ENCODE data around the gene MKLN1.
"Not testable (repeated sequence)": the region's sequence is repeated elsewhere in the genome, so short reads cannot be mapped to it uniquely, and the experiment has no call there.

MKLN1 gene

GRCh38 chr7:131320603-131321002 lies 7.1 kb upstream of the MKLN1 start:
- DNase-seq = no peak

- DNase-seq = peak; percentile 31 to 77 (median 58)
Measured at GRCh38 chr7:131321656-131322055, 6.0 kb upstream of the MKLN1 start.

DNA sequence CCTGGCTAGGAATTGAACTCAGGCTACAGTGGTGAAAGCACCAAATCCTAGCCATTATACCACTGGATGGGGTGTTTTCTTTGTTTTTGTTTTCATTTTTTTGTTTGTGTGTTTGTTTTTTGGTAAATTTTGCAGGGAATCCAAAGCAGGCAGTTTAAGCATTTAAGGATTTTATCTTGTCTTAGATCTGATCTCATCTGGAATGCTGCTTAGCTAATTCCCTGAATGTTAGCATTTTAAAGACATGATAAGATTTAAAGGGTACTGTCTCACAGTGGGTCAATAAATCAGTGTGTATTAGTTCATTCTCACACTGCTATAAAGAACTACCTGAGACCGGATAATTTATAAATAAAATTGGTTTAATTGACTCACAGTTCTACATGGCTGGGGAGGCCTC lies 5.6 kb upstream of the MKLN1 start:
- DNase-seq = no peak

GRCh38 chr7:131322861-131323260 lies 4.8 kb upstream of the MKLN1 start:
- peak in 2 of 4 experiments; percentile 31 to 41 for DNase-seq

- peak; percentile 24 to 62 (median 40) for DNase-seq
Measured at GRCh38 chr7:131325179-131325840, 2.4 kb upstream of the MKLN1 start.

DNA sequence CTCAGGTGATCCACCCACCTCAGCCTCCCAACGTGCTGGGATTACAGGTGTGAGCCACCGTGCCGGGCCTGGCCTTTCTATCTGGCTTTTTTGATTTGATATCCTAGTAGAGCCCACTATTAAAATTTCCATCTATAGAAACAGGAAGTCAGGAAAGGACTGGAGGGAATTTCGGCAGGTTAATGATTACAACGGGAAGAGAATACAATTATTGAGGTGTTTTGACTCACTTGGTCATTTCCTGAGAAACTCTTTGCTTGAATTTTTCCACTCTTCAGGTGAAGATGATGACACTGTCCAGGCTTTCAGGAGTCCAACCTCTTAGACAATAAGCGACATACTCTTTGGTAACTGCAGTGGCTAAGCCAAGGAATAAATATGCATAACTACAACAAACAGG lies 1.1 kb upstream of the MKLN1 start:
- DNase-seq = no peak

DNA sequence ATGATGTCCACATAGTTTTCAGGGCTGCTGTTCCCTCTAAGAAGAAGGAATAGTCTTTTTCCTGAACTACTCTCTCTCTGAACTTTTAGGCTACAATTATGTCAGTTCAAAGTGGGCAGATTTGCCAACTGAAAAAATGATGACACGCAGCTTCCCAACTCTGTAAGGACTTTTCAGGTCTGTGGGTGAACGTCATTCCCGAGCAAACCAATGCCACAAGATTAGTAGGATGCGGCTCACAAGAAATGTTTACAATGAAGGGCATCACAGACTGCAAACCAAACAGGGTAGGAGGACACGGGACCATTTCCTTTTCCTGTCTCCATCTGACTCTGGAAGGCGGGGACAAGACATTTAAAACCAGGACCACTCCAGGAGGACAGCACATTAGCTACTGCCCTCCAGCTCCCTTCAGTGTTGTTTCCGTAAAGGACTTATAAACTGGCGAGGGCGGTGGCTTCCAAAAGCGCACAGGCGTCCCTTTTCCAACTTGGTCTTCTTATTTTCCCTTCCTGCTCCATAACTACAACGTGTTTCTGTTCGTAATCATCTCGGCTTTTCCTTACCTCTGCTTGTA lies 539 bp upstream of the MKLN1 start:
- peak; percentile 69 to 89 (median 72) for DNase-seq

DNA sequence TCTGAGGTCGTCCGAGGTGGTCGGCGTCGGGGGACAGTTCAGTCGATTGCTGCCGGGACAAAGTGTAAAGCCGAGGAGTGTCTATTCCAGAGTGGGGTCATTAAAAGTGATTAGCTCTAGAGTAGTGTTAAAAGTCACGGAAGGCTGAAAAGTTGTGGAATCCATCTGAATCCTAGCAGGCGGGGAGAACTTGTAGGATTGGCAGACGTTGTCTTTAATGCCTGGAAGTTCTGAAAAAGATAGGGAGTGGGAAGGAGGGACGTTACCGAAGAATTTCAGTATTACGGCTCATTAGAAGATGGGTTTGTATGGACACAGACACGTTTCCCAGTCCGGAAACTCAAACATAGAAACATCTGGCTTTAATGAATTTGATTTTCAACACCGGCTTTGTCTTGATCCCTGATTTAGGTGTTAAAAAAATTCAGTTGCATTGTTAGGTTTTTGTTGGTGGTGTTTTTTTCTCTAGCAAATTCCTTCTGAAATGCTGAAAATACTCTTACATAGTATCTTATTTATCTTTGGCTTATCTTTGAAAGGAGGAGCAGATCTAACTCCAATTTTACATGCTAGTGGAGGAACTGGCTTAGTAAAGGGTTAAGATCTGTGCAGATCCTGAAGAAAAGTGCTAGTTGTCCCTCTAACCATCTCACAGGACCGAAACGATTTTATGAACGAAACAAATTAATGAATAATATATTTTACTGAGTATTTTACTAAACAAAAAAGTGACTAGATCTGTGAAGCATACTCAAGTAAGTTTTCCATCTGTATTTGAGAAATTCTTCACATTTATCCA lies 900 bp downstream of the MKLN1 start:
- peak in 2 of 4 experiments; percentile 13 to 24 for DNase-seq

- no peak for DNase-seq
Measured at GRCh38 chr7:131329176-131329570, 1.5 kb downstream of the MKLN1 start.

DNA sequence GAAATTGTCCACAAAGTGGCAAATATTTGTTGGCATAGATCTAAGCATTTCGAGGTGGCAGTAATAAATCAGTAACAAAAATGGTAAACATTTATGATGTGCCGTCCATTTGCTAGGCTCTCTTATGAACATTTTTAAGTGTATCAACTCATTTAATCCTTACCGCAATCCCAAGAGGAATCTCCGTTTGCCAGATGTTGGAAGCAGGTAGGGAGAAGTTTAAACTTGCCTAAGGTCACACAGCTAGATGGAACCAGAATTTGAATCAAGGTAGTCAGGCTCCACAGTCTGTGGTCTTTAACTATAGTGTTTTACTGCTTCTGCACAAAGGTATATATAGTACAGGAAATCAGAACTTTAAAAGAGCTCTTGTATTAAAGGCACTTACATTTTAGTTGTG lies 2.6 kb downstream of the MKLN1 start:
- no peak for DNase-seq

DNA sequence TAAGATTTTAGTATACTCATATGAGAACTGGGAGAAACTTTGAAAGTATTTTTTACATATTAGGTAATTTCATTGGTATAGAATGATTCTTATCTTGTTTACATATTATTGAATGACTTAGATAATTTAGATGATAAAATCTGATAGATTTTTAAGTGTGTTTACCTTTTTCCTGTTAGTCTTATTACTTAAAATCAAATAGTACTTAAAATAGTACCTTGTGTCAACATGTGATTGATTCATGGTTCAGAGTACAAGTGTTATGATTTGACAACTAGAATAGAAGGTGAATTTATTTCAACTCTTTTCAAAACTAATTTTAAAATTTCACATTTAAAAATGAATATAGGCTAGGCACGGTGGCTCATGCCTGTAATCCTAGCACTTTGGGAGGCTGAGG lies 4.1 kb downstream of the MKLN1 start:
- DNase-seq = no peak

- not testable (repeated sequence) for DNase-seq
Measured at GRCh38 chr7:131332729-131333128, 5.1 kb downstream of the MKLN1 start.

DNA sequence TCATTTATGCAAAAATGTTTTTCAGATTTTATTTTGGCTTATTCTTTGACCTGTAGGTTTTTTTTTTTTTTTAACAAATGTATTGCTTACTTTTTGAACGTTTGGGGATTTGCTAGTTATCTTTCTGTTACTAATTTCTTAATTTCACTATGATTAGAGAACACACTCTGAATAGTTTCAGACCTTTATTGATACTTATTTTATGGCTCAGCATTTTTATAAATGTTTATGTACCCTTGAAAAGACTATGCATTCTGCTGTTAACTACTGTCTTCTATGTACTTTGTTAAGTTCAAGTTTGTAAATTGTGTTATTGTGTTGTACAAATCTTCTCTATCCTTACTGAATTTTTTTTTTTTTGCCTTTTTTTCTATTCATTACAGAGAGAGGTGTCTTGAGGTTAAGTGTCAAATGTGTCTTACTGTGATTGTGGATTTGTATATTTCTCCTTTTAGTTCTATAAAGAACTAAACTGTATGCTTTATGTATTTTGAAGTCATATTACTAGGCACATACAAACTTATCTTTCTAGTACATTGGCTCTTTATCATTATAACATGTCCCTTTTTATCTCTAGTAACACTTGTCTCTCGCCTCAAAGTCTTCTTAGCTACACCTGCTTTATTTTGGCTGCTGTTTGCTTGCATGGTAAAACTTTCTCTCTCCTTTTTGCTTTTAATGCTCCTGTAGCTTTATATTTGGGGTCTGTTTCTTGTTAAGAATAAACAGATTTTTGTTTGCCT lies 8.1 kb downstream of the MKLN1 start:
- DNase-seq = no peak

DNA sequence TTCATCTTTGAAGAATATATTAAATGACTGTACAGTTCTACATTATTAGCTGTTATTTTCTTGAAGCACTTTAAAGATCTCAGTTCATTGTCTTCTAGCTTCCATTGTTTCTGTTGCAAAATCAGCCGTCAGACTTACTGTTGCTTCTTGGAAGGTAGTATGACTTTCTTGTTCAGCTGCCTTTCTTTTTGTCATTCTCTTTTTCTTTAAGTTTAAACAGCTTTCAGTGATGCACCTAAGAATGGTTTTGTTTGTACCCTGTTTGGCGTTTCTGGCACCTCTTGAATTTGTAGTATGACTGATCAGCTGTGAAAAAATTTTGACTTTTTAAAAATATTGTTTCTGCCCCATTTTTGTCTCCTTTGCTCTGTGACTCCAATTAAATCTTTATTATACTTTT lies 9.3 kb downstream of the MKLN1 start:
- peak in 2 of 4 experiments; percentile 36 to 47 for DNase-seq

- DNase-seq = no peak
Measured at GRCh38 chr7:131338173-131338572, 10.5 kb downstream of the MKLN1 start.

DNA sequence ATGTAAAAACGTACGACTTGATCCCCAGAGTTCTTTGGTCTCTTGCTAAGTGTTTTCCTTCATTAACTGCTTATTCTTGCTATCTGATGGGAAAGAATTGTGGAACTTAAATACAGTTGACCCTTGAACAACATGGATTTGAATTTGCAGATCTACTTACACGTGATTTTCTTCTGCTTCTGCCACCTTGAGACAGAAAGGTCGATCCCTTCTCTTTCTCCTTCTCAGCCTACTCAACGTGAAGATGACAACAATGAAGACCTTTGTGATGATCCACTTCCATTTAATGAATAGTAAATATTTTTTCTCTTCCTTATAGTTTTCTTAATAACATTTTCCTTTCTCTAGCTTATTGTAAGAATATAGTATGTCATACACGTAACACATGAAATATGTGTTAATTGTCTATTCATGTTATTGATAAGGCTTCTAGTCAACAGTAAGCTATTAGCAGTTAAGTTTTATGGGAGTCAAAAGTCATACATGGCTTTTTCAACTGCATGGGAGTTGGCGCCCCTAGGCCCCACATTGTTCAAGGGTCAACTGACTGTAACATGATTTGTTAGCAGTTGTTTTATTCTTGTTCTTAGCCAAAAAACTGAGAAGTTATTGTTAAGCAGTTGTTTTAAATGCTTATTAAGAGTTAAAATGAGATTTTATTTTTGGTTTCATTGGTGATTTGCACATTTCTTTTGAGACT lies 11.2 kb downstream of the MKLN1 start:
- no peak for DNase-seq

DNA sequence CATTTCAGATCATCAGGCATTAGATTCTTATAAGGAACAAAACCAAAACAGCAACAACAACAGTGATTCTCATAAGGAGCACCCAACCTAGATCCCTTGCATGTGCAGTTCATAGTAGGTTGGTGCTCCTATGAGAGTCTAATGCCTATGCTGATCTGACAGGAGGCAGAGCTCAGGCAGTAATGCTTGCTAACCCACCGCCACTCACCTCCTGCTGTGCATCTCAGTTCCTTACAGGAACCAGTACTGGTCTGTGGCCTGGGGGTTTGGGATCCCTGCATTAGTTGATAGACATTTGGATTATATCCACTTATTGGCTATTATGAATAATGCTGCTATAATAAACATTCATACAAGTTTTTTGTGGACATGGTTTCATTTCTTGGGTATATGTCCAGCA lies 14.0 kb downstream of the MKLN1 start:
- no peak for DNase-seq

DNA sequence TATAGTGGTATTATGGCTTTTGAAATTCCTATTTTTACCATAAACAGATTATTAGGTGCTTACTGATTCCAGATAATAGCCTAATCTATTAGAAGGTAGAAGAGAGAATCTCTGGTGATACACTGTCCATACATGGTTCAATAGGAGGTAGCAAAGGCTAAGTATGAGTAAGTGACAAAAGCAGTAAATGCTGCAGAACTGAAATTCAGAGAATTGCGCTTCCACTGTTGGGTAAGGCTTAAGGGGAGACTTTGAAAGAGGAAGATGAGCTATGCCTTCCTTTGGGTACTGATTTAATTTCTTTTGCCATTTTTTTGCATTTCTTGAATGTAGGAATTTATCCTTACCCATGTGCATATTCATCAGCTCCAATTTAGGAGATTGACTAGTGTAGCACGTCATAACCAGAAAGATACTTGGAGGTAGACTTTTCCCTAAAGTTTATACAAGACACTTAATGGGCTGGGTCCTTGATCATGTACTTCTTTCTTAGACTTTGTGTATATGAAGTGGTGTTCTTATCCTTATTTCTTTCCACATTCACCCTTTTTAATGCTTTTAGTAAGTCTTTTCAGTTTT lies 15.3 kb downstream of the MKLN1 start:
- peak; percentile 33 to 72 (median 60) for DNase-seq

DNA sequence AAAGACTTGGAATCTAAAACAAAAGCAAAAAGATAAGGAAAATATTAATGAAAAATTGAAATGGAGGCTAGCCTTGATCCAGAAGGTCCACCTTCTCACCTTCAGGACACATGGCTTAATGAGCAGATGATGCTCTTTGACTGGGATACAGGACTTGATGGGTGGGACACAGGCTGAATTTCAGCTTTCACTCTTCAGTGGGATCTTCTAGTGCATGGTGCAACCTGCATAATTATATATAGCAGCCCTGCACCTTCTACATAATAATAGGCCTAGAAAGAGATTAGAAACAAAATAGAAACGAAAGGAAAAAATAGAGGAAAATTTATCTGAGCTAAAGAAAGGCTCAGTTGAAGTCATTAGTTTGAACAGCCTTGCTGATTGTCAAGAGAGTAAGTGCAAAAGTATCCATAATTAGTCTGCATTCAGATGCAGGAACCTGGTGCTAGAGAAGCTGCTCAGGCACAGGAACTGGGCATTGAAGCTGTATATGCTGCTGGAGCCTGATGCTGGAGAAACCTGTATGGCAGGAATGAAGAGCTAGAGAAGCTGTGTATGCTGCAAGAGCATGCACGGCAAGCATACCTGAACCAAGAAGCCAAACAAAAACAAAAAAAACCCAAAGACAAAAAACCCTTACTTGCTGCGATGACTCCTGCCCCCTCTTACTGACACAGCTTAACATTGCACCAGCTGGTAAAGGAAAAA lies 19.4 kb downstream of the MKLN1 start:
- DNase-seq = no peak

DNA sequence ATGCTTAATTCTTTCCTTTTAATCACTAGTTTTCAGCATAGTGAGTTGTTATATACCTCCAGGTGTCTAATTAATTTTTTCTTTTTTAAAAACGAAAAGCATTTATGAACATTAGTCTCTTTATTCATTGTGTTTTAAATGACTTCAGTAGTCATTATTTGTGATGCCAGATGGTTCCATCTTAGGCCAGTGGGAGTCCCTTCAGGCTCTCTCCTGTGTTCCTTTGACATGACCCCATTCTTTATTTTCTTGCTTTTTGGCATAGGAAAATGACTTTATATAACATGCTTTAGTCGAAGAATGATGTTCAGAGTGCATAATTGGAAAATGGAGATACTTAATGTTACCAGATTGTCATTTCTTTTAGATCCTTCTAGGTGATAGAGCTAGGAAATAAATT lies 24.4 kb downstream of the MKLN1 start:
- no peak for DNase-seq

GRCh38 chr7:131354390-131354789 lies 26.7 kb downstream of the MKLN1 start:
- peak in 2 of 4 experiments; percentile 12 to 27 for DNase-seq

All from suppressor macrophage (primary cell).